ENCODE measurements around the gene LAMTOR3.

DNA sequence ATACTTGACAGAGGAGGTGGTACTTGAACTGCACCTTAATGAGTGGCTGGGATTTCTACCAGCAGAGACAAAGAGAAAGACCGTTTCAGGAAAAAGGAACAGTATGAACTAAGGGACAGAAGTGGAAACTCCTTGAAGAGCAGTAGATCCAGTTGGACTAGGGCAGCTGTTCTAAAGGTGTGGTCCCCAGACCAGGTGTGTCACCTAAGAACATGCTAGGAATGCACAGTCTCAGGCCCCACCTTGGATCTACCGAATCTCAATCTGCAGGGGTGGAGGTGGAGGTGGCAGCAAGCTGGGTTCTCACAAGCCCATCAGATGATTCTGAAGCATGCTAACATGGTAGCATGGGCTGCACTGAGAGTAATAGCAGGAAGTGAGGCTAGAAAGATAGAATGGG, 55.3 kb downstream of the LAMTOR3 start:
- TF ChIP-seq, protein P1, sequence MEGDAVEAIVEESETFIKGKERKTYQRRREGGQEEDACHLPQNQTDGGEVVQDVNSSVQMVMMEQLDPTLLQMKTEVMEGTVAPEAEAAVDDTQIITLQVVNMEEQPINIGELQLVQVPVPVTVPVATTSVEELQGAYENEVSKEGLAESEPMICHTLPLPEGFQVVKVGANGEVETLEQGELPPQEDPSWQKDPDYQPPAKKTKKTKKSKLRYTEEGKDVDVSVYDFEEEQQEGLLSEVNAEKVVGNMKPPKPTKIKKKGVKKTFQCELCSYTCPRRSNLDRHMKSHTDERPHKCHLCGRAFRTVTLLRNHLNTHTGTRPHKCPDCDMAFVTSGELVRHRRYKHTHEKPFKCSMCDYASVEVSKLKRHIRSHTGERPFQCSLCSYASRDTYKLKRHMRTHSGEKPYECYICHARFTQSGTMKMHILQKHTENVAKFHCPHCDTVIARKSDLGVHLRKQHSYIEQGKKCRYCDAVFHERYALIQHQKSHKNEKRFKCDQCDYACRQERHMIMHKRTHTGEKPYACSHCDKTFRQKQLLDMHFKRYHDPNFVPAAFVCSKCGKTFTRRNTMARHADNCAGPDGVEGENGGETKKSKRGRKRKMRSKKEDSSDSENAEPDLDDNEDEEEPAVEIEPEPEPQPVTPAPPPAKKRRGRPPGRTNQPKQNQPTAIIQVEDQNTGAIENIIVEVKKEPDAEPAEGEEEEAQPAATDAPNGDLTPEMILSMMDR (IDR thresholded peaks at IDR 0.05) = no peak
- TF ChIP-seq POLR2A (IDR thresholded peaks at IDR 0.05; ENCODE audit: low read depth) (no peak), EP300 (IDR thresholded peaks at IDR 0.05) (no peak)

All from esophagus muscularis mucosa (tissue), 4 donors.